ENCODE measurements around the gene PGA3. TPM values are rescaled to one million over a fixed set of nuclear protein-coding genes. Genes with fewer than 3 reads are reported as not detected.
"Not testable (repeated sequence)": the region's sequence is repeated elsewhere in the genome, so short reads cannot be mapped to it uniquely, and the experiment has no call there.

The PGA3 gene
- not detected for total RNA-seq

- H3K9me3 Mint-ChIP-seq; H3K27ac Mint-ChIP-seq; H3K36me3 Mint-ChIP-seq (ENCODE audit: low read depth); intact Hi-C loops (cut with micrococcal nuclease); H3K4me1 Mint-ChIP-seq (ENCODE audit: low read depth); DNase-seq; H3K4me3 Mint-ChIP-seq; H3K27me3 Mint-ChIP-seq (ENCODE audit: low read depth): not testable (repeated sequence)
- CTCF ChIA-PET: interaction anchor here (0.6 kb wide), 1 partner anchor 299 kb away, joined by 4 read pairs; no protein-coding TSS in a partner anchor
These were observed at the start of gene PGA3 for GRCh38 chr11:61202950-61203746. TSS of gene PGA3 (plus strand) at chr11:61203515. CDS start at chr11:61203565, 50 bp downstream.

DNA sequence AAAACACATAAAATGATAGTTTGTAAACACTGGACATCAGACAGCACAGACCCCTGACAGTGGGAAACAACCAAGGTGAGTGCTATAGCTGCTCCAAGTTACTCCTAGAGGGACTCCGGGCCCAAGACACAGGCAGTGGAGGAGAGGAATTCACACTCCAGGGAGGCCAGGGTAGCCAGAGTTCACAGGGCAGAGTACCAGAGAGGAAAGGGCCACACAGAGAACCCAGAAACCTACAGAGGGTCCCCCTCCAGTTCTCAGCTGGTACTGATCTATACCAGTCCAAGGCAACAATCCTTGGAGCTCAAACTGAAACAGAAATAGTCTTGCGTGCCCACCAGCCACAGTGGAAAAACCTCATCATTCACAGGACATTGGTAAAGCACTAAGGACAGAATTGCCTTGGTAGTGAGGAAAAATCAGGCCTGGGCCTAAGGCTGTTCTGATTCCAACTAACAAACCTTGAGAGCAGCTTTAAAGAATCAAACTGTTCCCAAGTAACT, 49.7 kb upstream of the PGA3 start:
- no peak overlapping the region for H3K4me3 Mint-ChIP-seq
- no peak overlapping the region for H3K27ac Mint-ChIP-seq
- intact Hi-C loops (cut with micrococcal nuclease): no loop called here
- peaks cover 17% of the 10 kb centered on the region for H3K9me3 Mint-ChIP-seq
- H3K36me3 Mint-ChIP-seq (ENCODE audit: low read depth): peaks cover 25% of the 10 kb centered on the region
- DNase-seq: no peak
- CTCF ChIA-PET: interaction anchor here (1.4 kb wide), 1 partner anchor 16 kb away, joined by 4 read pairs; no protein-coding TSS in a partner anchor
- no peaks in the 10 kb centered on the region for H3K27me3 Mint-ChIP-seq (ENCODE audit: low read depth)
- H3K4me1 Mint-ChIP-seq (ENCODE audit: low read depth): peaks cover 15% of the 10 kb centered on the region

DNA sequence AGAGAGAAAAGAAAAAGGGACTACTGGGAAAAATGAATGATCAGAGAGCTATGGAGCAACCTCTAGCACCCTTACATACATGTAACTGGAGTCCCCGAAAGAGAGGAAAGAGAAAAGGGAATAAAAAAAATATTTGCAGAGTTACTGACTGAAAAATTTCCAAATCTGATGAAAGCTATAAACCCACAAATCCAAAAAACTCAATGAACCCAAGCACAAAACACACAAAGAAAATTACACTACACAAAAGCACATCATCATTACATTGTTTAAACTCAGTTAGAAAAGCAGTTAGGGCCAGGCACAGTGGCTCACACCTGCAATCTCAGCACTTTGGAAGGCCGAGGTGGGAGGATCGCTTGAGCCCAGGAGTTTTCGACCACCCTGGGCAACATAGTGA, 48.8 kb upstream of the PGA3 start:
- CTCF ChIA-PET: interaction anchor here (0.7 to 1.4 kb wide), 3 partner anchors 15 to 18 kb away, joined by 3 to 4 read pairs (median 3); no protein-coding TSS in a partner anchor
- intact Hi-C loops (cut with micrococcal nuclease): no loop called here
- no peak for DNase-seq
- Mint-ChIP-seq H3K9me3 (peaks cover 17% of the 10 kb centered on the region), H3K4me1 (ENCODE audit: low read depth) (peaks cover 23% of the 10 kb centered on the region), H3K27me3 (ENCODE audit: low read depth) (no peaks in the 10 kb centered on the region), H3K36me3 (ENCODE audit: low read depth) (peaks cover 25% of the 10 kb centered on the region), H3K4me3 (no peak overlapping the region), H3K27ac (no peak overlapping the region)

GRCh38 chr11:61155312-61155711, 48.0 kb upstream of the PGA3 start:
- Mint-ChIP-seq H3K27ac (no peak overlapping the region), H3K4me3 (no peak overlapping the region), H3K27me3 (ENCODE audit: low read depth) (no peaks in the 10 kb centered on the region), H3K4me1 (ENCODE audit: low read depth) (peaks cover 29% of the 10 kb centered on the region), H3K36me3 (ENCODE audit: low read depth) (peaks cover 25% of the 10 kb centered on the region), H3K9me3 (peaks cover 17% of the 10 kb centered on the region)
- CTCF ChIA-PET: interaction anchor here (1.3 kb wide), 1 partner anchor 19 kb away, joined by 3 read pairs; no protein-coding TSS in a partner anchor
- intact Hi-C loops (cut with micrococcal nuclease): no loop called here
- no peak for DNase-seq

DNA sequence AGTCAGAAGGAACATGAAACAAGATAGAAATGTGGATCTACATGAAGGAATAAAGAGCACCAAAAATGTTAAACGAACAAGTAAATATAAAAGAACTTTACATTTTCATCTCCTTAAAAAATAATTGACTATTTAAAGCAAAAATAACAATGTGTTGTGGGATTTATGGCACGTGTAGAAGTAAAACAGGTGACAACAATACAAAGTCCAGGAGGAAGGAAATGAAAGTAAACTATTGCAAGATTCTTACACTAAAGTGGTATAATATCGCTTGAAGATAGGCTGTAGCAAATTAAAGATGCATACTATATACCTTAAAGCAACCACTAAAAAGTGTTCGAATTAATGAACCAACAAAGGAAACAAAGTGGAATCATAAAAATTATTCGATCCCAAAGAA, 47.6 kb upstream of the PGA3 start:
- intact Hi-C loops (cut with micrococcal nuclease): no loop called here
- peaks cover 17% of the 10 kb centered on the region for H3K9me3 Mint-ChIP-seq
- CTCF ChIA-PET: interaction anchor here (1.3 kb wide), 1 partner anchor 19 kb away, joined by 3 read pairs; no protein-coding TSS in a partner anchor
- peaks cover 33% of the 10 kb centered on the region for H3K4me1 Mint-ChIP-seq (ENCODE audit: low read depth)
- H3K27ac Mint-ChIP-seq: no peak overlapping the region
- H3K27me3 Mint-ChIP-seq (ENCODE audit: low read depth): no peaks in the 10 kb centered on the region
- H3K36me3 Mint-ChIP-seq (ENCODE audit: low read depth): peaks cover 25% of the 10 kb centered on the region
- DNase-seq: no peak
- H3K4me3 Mint-ChIP-seq: no peak overlapping the region

DNA sequence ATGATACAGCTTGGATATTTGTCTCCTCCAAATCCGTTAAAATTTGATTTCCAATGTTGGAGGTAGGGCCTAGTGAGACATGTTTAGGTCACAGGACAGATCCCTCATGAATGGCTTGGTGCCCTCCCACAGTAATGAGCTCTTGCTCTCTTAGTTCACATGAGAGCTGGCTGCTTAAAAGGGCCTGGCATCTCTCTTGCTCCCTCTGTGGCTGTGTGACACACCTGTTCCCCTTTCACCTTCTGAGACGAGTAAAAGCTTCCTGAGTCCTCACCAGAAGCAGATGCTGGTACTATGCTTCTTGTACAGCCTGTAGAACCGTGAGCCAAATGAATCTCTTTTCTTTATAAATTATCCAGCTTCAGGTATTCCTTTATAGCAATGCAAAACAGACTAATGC, 45.6 kb upstream of the PGA3 start:
- Mint-ChIP-seq H3K27me3 (ENCODE audit: low read depth) (no peaks in the 10 kb centered on the region), H3K4me1 (ENCODE audit: low read depth) (peaks cover 44% of the 10 kb centered on the region), H3K36me3 (ENCODE audit: low read depth) (peaks cover 25% of the 10 kb centered on the region), H3K9me3 (peaks cover 17% of the 10 kb centered on the region), H3K27ac (no peak overlapping the region), H3K4me3 (no peak overlapping the region)
- peak; percentile 25 for DNase-seq
- CTCF ChIA-PET: interaction anchor here (0.7 to 1.1 kb wide), 2 partner anchors 178 to 253 kb away, joined by 3 to 4 read pairs; no protein-coding TSS in a partner anchor
- intact Hi-C loops (cut with micrococcal nuclease): no loop called here

- peaks cover 25% of the 10 kb centered on the region for H3K36me3 Mint-ChIP-seq (ENCODE audit: low read depth)
- CTCF ChIA-PET: interaction anchor here (0.6 to 1.8 kb wide), 4 partner anchors 13 to 178 kb away, joined by 3 to 10 read pairs (median 4); no protein-coding TSS in a partner anchor
- peaks cover 51% of the 10 kb centered on the region for H3K4me1 Mint-ChIP-seq (ENCODE audit: low read depth)
- intact Hi-C loops (cut with micrococcal nuclease): no loop called here
- no peak for DNase-seq
- H3K27ac Mint-ChIP-seq: peak overlapping the region; percentile 26
- peaks cover 17% of the 10 kb centered on the region for H3K9me3 Mint-ChIP-seq
- no peak overlapping the region for H3K4me3 Mint-ChIP-seq
- H3K27me3 Mint-ChIP-seq (ENCODE audit: low read depth): no peaks in the 10 kb centered on the region
These were observed 44.5 kb upstream of the PGA3 start for GRCh38 chr11:61158691-61159381.

DNA sequence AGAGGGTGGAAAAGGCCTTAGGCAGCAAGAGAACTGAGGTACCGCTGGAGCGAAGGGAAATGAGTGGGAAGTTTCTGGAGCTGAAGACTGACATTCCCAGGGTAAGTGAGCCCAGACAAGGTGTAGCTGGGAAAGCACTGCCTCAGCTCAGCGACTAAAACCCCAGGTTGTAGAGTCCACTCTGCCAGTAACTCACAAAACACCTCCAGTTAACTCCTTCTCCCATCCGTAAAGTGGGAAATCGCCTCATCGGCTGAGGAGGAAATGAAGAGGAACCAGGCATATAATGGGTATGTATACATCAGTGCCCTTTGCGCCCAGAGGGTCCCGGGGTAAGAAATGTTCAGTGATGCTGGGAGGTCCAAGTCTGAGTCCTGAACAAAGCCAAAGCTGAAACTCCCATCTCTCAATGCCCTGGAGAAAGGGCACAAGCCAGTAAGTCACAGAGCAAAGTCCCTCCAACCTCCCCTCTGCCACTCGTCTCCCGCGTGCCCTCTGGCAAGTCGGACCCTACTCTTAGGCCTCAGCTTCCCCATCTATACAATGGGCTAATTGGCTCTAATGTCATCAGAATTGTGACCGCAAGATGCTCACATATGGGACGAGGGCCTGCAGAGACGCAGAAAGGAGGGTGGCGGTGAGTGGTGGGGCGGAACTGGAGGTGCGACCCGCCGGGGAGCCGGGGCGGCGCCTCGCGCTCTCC, 42.7 kb upstream of the PGA3 start:
- Mint-ChIP-seq H3K27me3 (ENCODE audit: low read depth) (no peaks in the 10 kb centered on the region), H3K27ac (peak overlapping the region; percentile 73), H3K9me3 (peaks cover 3% of the 10 kb centered on the region), H3K36me3 (ENCODE audit: low read depth) (peaks cover 12% of the 10 kb centered on the region), H3K4me3 (peak overlapping the region; percentile 81), H3K4me1 (ENCODE audit: low read depth) (peaks cover 62% of the 10 kb centered on the region)
- DNase-seq: no peak
- CTCF ChIA-PET: interaction anchor here (0.6 to 1.8 kb wide), 5 partner anchors 11 to 278 kb away, joined by 3 to 6 read pairs (median 3); no protein-coding TSS in a partner anchor
- intact Hi-C loops (cut with micrococcal nuclease): loop anchor here (1.0 to 10.0 kb wide), 13 partner anchors 27 to 1543 kb away; partner anchors contain the start of genes CCDC86, CD6, CPSF7 and DDB1

DNA sequence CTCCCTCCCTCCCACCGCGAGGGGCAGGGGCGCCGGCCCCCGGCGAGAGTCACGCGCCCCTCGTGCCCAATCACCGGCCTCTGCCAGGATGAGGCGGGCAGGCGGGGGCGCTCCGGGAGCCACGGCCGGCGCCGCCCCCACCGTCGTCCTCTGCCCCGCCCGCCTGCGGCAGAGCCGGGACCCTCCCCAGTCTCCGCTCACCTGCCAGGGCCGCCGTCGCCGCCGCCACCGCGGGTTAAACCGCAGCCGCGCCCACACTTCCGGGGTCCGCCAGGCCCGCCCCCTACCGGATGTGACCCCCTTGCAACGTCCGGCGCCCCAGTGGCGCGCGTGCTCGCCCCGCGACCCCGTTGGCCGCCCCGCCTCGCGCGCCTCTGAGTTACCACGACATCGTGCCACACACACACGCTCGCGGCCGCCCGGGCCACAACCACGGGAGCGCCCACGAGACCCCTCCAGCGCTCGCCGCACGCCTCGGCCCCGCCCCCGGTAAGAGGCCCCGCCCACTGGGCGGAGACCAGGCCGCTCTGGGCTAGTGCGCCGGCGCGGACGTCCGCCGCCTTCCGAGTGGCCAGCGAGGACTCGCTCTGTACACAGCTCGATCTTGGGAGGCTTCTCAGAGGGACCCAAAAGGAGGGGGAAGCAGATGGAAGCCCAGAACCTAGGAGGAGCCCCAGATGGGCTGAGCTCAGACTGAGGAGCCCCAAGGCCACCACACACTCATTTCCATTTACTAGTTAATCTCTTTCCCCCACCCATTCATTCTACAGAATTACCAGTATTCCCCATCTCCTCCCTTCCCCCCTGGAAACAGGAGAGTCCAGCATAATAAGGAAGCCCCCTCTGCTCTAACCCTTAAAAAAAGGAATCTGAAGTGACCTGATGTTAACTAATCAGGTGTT, 41.9 kb upstream of the PGA3 start, which contains the start of gene VPS37C:
Gene VPS37C (minus strand): TSS at position 237 of the 902 bp plus-strand sequence. CDS start 22,597 bp downstream, outside the sequence.
- H3K4me3 Mint-ChIP-seq: peak within 1 kb of the TSS; percentile 94
- peak within 1 kb of the TSS; percentile 93 for H3K27ac Mint-ChIP-seq
- H3K27me3 Mint-ChIP-seq (ENCODE audit: low read depth): no peaks in the 10 kb centered on the region
- peaks cover 8% of the 10 kb centered on the region for H3K36me3 Mint-ChIP-seq (ENCODE audit: low read depth)
- peaks cover 62% of the 10 kb centered on the region for H3K4me1 Mint-ChIP-seq (ENCODE audit: low read depth)
- CTCF ChIA-PET: no interaction called here
- H3K9me3 Mint-ChIP-seq: no peaks in the 10 kb centered on the region
- intact Hi-C loops (cut with micrococcal nuclease): loop anchor here (1.0 to 10.0 kb wide), 13 partner anchors 26 to 1544 kb away; partner anchors contain the start of genes CCDC86, CD6, CPSF7 and DDB1
- DNase-seq: peak; percentile 91

DNA sequence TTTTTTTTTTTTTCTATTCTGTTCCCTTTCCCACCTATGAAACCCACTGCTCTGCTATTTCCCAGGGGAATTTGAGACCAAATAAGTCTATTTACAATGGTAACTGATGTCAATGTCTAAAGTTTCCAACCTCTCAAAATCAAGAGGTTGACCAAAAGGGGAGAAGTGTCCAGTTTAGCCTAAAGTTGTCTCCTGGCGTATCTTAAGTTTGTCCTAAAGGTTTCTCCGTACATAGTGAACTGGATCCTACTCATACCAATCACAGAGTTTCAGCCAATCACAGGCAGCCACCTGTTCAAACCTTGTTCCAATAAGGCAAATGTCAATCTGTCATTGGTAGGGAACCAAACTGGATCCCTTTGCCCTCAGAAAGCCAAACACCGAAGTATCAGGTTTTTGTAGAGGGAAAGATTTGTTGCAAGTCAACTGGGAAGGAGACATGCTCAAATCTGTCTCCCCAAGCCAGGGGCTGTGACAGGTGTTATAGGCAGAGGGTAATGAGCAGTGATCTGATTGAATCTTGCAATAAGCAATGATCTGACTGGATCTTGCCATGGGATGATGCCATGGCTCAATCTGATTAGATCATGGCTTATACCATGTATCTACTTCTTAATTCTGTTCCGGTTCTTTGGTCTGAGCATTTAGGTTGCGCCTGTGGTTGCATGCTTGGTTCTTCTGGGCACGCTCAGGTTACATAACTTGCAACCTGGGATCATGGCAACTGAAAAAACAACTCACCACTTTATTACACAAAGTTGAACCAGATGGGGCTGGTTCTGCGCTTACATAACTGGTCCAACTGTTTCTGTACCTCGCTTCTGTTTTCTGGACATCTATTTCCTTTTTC, 41.0 kb upstream of the PGA3 start:
- Mint-ChIP-seq H3K4me3 (peak overlapping the region; percentile 94), H3K36me3 (ENCODE audit: low read depth) (peaks cover 5% of the 10 kb centered on the region), H3K27ac (peak overlapping the region; percentile 93), H3K27me3 (ENCODE audit: low read depth) (no peaks in the 10 kb centered on the region), H3K4me1 (ENCODE audit: low read depth) (peaks cover 64% of the 10 kb centered on the region), H3K9me3 (no peaks in the 10 kb centered on the region)
- CTCF ChIA-PET: no interaction called here
- peak; percentile 74 for DNase-seq
- intact Hi-C loops (cut with micrococcal nuclease): loop anchor here (5.0 to 10.0 kb wide), 4 partner anchors 100 to 1545 kb away; partner anchors contain the start of genes CCDC86 and OSBP
